NCI-H1930 (cell line): ENCODE results near the gene ZBTB5.
"Not testable (repeated sequence)": the region's sequence is repeated elsewhere in the genome, so short reads cannot be mapped to it uniquely, and the experiment has no call there.

Experiments
- DNase-seq, 2 experiments: peaks; one replicate each; lab custom pipeline; 2025; lab: John Stamatoyannopoulos, UW

Gene ZBTB5

GRCh38 chr9:37451628-37452027 lies 13.6 kb downstream of the ZBTB5 start:
- no peak for DNase-seq

GRCh38 chr9:37449862-37450632 lies 15.2 kb downstream of the ZBTB5 start:
- DNase-seq = no peak

- no peak for DNase-seq
Observed at GRCh38 chr9:37447111-37447510, 18.1 kb downstream of the ZBTB5 start.

GRCh38 chr9:37446401-37446800 lies 18.8 kb downstream of the ZBTB5 start:
- no peak for DNase-seq

- no peak for DNase-seq
Observed at GRCh38 chr9:37445832-37446231, 19.4 kb downstream of the ZBTB5 start.

GRCh38 chr9:37444890-37445289 lies 20.4 kb downstream of the ZBTB5 start:
- DNase-seq = no peak

GRCh38 chr9:37443566-37443965 lies 21.7 kb downstream of the ZBTB5 start:
- no peak for DNase-seq

- no peak for DNase-seq
Observed at GRCh38 chr9:37442556-37442955, 22.7 kb downstream of the ZBTB5 start.

GRCh38 chr9:37441776-37442370 lies 23.4 kb downstream of the ZBTB5 start:
- DNase-seq = no peak

GRCh38 chr9:37438359-37438758 lies 26.9 kb downstream of the ZBTB5 start:
- no peak for DNase-seq

- no peak for DNase-seq
Observed at GRCh38 chr9:37437621-37438020, 27.6 kb downstream of the ZBTB5 start.

- DNase-seq = no peak
Observed at GRCh38 chr9:37437010-37437409, 28.2 kb downstream of the ZBTB5 start.

- DNase-seq = no peak
Observed at GRCh38 chr9:37436540-37436939, 28.7 kb downstream of the ZBTB5 start.

GRCh38 chr9:37433867-37434371 lies 31.3 kb downstream of the ZBTB5 start:
- DNase-seq = no peak

- no peak for DNase-seq
Observed at GRCh38 chr9:37432020-37432419, 33.2 kb downstream of the ZBTB5 start.

- no peak for DNase-seq
Observed at GRCh38 chr9:37430841-37431597, 34.2 kb downstream of the ZBTB5 start.

- DNase-seq = no peak
Observed at GRCh38 chr9:37429441-37430285, 35.6 kb downstream of the ZBTB5 start.

- no peak for DNase-seq
Observed at GRCh38 chr9:37428345-37428744, 36.9 kb downstream of the ZBTB5 start.

- DNase-seq = no peak
Observed at GRCh38 chr9:37426846-37427245, 38.4 kb downstream of the ZBTB5 start.

GRCh38 chr9:37426431-37426830 lies 38.8 kb downstream of the ZBTB5 start:
- DNase-seq = not testable (repeated sequence)

- no peak for DNase-seq
Observed at GRCh38 chr9:37425298-37425752, 39.9 kb downstream of the ZBTB5 start.
